Ectodermal cell (in vitro differentiated cells): ENCODE results near the gene DLX1.
"Not testable (repeated sequence)": the region's sequence is repeated elsewhere in the genome, so short reads cannot be mapped to it uniquely, and the experiment has no call there.

ENCODE experiments used
- H3K27ac ChIP-seq: 2 replicates; pipeline ENCODE4 v1.7.0; 2013; ENCODE audit warnings: mild to moderate bottlenecking, low read depth, low read length; ENCODE audit not compliant: insufficient read depth, poor library complexity, severe bottlenecking
- H3K27me3 ChIP-seq: 2 replicates; pipeline ENCODE4 v1.7.0; 2013; ENCODE audit warnings: mild to moderate bottlenecking, low read length; ENCODE audit not compliant: insufficient read depth, control insufficient read depth, poor library complexity, severe bottlenecking
- H3K36me3 ChIP-seq: one replicate; pipeline ENCODE4 v1.7.0; 2013; ENCODE audit warnings: low read length; ENCODE audit not compliant: control insufficient read depth, insufficient read depth
- H3K4me1 ChIP-seq: one replicate; pipeline ENCODE4 v1.7.0; 2013; ENCODE audit warnings: low read length; ENCODE audit not compliant: control insufficient read depth, insufficient read depth
- H3K4me3 ChIP-seq: 2 replicates; pipeline ENCODE4 v1.7.0; 2013; ENCODE audit warnings: low read depth, low read length, control low read depth; ENCODE audit not compliant: insufficient read depth
- H3K9me3 ChIP-seq: 2 replicates; pipeline ENCODE4 v1.7.0; 2013; ENCODE audit warnings: mild to moderate bottlenecking, low read length, moderate library complexity; ENCODE audit not compliant: control insufficient read depth
- WGBS, 2 experiments: methylation state at CpG; one replicate each; pipeline ENCODE4 v1.1.7; 2013; ENCODE audit warnings: missing lambda C conversion rate in 2 of 2; 5-methylcytosine and 5-hydroxymethylcytosine counted together

The DLX1 gene

DNA sequence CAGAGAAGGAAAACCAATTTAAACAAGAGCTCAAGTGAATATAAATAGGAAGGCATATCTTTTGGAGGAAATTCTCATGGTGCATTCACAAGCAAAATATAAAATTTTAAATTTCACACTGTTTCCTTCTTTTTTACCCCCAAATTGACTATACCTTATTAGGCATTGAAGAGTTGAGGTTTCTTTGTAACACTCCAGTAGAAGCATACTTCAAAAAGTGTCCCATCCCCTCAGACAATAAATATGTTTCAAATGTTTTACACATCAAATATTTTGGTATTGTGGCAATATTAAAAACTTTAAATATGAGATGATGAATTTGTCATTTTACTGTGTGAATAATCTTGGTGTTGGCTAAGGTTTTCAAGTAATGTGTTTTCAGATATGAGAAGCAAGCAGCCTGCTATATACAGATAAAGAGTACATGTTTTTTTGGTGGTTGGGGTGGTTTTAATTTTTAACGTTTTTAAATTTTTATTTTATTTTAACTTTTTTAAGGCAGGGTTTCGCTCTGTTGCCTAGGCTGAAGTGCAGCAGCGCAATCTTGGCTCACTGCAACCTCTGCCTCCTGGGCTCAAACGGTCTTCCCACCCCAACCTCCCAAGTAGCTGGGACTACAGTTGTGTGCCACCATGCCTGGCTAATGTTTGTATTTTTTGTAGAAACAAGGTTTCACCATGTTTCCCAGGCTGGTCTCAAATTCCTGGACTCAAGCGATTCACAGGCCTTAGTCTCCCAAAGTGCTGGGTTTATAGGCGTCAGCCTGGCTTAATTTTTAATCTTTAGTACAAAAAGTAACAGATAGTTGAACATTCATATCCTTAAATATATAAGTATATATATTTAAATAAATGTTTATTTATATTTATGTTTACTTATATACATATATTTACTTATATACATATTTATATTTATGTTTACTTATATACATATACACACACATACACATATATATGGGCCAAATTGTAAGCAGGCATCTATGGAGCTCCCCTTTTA, 36.5 kb upstream of the DLX1 start:
- 87 to 91% methylated on average over 5 of the region's 6 CpGs for WGBS, 2 experiments
- Histone ChIP-seq H3K9me3 (no peaks in the 10 kb centered on the region), H3K27me3 (no peaks in the 10 kb centered on the region), H3K36me3 (no peaks in the 10 kb centered on the region), H3K27ac (no peak overlapping the region), H3K4me1 (peaks cover 8% of the 10 kb centered on the region), H3K4me3 (no peak overlapping the region)

- Histone ChIP-seq H3K27me3 (no peaks in the 10 kb centered on the region), H3K9me3 (no peaks in the 10 kb centered on the region), H3K36me3 (no peaks in the 10 kb centered on the region), H3K4me3 (no peak overlapping the region), H3K27ac (no peak overlapping the region), H3K4me1 (peaks cover 8% of the 10 kb centered on the region)
- WGBS, 2 experiments: 93 to 100% methylated on average over 2 of the region's 2 CpGs
Observed at GRCh38 chr2:172049567-172050120, 35.7 kb upstream of the DLX1 start.

- no peak overlapping the region for H3K4me3 ChIP-seq
- 100% methylated on average over 1 of the region's 1 CpG for WGBS, 2 experiments
- peaks cover 8% of the 10 kb centered on the region for H3K4me1 ChIP-seq
- no peaks in the 10 kb centered on the region for H3K27me3 ChIP-seq
- H3K27ac ChIP-seq: no peak overlapping the region
- H3K9me3 ChIP-seq: no peaks in the 10 kb centered on the region
- no peaks in the 10 kb centered on the region for H3K36me3 ChIP-seq
Observed at GRCh38 chr2:172050479-172051125, 34.7 kb upstream of the DLX1 start.

DNA sequence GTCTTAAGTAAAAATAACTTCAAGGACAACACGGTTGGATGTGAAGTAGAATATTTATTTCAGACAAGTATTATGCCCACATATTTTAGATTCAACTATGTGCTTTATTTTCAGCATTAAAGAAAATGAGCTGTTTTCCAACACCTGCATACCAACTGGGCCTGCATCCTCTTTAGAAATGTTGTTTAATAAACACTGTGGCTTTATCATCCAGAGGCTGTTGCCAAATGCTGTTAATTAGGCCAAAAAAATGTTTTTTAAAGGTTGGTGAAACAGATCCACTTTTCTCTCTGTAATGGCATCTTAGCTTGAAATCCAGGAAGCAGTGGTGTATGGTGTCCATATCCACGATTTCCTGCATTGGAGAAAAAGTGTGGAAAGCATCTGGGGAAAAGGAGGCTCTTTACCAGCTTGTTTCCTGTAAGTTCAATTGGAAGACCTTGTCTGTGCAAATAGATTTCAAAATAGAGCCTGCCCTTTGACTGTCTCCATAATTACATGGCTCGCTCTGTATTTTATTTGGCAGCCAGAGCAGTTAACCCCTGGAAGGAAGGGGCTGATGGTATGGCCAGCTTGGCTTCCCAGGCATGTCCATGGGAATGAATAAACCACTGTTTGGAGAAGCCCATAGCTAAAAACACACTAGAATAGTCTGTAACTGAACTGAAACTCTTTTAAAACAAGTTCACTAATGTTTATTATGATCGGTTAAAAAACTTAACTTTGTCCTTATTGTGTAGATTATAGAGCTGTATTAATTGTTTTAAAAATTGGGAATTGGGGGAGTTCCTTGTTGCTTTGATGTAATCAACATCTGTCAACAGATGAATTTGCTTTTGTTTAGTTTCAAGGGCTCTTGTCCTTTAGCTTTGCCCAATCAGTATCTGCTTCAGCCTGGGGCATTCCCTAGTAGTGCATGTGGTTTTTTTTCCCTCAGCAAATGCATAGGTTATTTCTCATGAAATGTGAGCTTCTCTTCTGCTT, 33.0 kb upstream of the DLX1 start:
- 85% methylated on average over 3 to 4 of the region's 4 CpGs for WGBS, 2 experiments
- no peaks in the 10 kb centered on the region for H3K27me3 ChIP-seq
- H3K36me3 ChIP-seq: no peaks in the 10 kb centered on the region
- H3K9me3 ChIP-seq: no peaks in the 10 kb centered on the region
- H3K4me3 ChIP-seq: no peak overlapping the region
- H3K27ac ChIP-seq: no peak overlapping the region
- peaks cover 8% of the 10 kb centered on the region for H3K4me1 ChIP-seq

DNA sequence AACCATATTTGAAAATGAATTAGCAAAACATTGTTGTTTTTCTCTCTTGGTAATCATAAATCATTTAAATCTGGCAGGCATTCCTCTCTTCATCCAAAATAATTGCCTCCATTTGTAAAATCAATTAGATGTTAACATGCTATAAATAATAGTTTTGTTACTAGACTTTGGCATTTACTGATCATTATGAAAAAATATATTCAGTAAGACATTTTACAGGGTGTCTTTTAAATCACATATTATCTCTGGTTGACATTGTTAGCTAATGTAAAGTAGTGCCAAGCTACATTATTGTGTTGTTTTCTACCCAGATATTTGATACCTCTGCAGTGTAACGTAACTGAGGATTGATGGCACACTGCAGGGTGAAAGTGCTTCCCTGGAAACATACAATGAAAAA, 31.8 kb upstream of the DLX1 start:
- Histone ChIP-seq H3K4me3 (no peak overlapping the region), H3K36me3 (no peaks in the 10 kb centered on the region), H3K27ac (no peak overlapping the region), H3K9me3 (no peaks in the 10 kb centered on the region), H3K27me3 (no peaks in the 10 kb centered on the region), H3K4me1 (peaks cover 8% of the 10 kb centered on the region)
- 84 to 90% methylated on average over 1 of the region's 1 CpG for WGBS, 2 experiments

GRCh38 chr2:172056293-172056692, 29.0 kb upstream of the DLX1 start:
- no peak overlapping the region for H3K4me3 ChIP-seq
- H3K4me1 ChIP-seq: peaks cover 8% of the 10 kb centered on the region
- no peak overlapping the region for H3K27ac ChIP-seq
- no peaks in the 10 kb centered on the region for H3K9me3 ChIP-seq
- H3K27me3 ChIP-seq: no peaks in the 10 kb centered on the region
- 86 to 94% methylated on average over 2 of the region's 2 CpGs for WGBS, 2 experiments
- H3K36me3 ChIP-seq: no peaks in the 10 kb centered on the region

DNA sequence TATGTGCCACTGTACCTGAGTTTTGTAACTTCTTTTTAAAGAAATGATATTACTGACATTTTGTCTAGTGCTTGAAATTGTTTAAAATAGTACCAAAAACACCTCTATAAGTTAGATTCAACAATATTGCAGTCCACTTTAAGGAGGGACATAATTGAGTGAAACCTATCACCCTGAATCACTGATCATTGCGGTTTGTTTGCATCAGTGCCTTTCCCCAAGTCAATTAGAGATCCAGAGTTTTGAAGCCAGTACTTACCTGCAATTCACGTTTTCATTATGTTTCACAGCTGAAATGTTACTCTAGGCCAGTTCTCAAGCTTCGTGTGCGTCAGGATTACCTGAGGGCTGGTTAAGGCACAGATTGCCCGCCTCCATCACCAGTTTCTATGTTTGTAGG, 26.6 kb upstream of the DLX1 start:
- no peaks in the 10 kb centered on the region for H3K27me3 ChIP-seq
- H3K4me3 ChIP-seq: no peak overlapping the region

GRCh38 chr2:172060118-172060517, 25.2 kb upstream of the DLX1 start:
- WGBS, 2 experiments: 95 to 97% methylated on average over 5 of the region's 5 CpGs
- H3K4me1 ChIP-seq, H3K9me3 ChIP-seq, H3K27me3 ChIP-seq, H3K4me3 ChIP-seq, H3K36me3 ChIP-seq, H3K27ac ChIP-seq: not testable (repeated sequence)

More for the DNA sequence above, 26.6 kb upstream of the DLX1 start:
- WGBS, 2 experiments: 94 to 96% methylated on average over 5 of the region's 5 CpGs
- H3K27ac ChIP-seq: no peak overlapping the region
- no peaks in the 10 kb centered on the region for H3K4me1 ChIP-seq
- H3K36me3 ChIP-seq: no peaks in the 10 kb centered on the region
- no peaks in the 10 kb centered on the region for H3K9me3 ChIP-seq

- 92 to 98% methylated on average over 1 of the region's 1 CpG for WGBS, 2 experiments
- Histone ChIP-seq H3K36me3 (no peaks in the 10 kb centered on the region), H3K27ac (no peak overlapping the region), H3K27me3 (no peaks in the 10 kb centered on the region), H3K9me3 (no peaks in the 10 kb centered on the region), H3K4me1 (no peaks in the 10 kb centered on the region), H3K4me3 (no peak overlapping the region)
Observed at GRCh38 chr2:172062402-172063004, 22.8 kb upstream of the DLX1 start.
